ENCODE measurements around the gene GNPDA1.

- TF ChIP-seq CTCF (IDR thresholded peaks at IDR 0.05; ENCODE audit: insufficient read depth, low read length), result no peak
- TF ChIP-seq POLR2AphosphoS5 (IDR thresholded peaks at IDR 0.05; ENCODE audit: low read depth), result no peak
- no peak for TF ChIP-seq REST (IDR thresholded peaks at IDR 0.05; ENCODE audit: insufficient replicate concordance, low read depth)
Measured at GRCh38 chr5:142000173-142000572, 12.7 kb downstream of the GNPDA1 start.
